Colonic mucosa (tissue), 4 donors: ENCODE measurements around the gene TSPAN31. TPM values are rescaled to one million over a fixed set of nuclear protein-coding genes. Genes with fewer than 3 reads are reported as not detected.
A peak's percentile ranks its signal among the peaks of the same experiment; 100 is the strongest.

Source experiments
- DNase-seq: peaks from one replicate; pipeline ENCODE4 v3.0.0-alpha.2; 2020
- H3K27ac ChIP-seq: fragments of 200-600 bp; one replicate; pipeline ENCODE4 v1.8.0; 2021
- H3K27me3 ChIP-seq: fragments of 200-600 bp; one replicate; pipeline ENCODE4 v1.8.0; 2021
- H3K36me3 ChIP-seq: fragments of 200-600 bp; one replicate; pipeline ENCODE4 v1.8.0; 2021
- H3K4me1 ChIP-seq: fragments of 200-600 bp; one replicate; pipeline ENCODE4 v1.8.0; 2021; ENCODE audit warnings: mild to moderate bottlenecking
- H3K4me3 ChIP-seq: fragments of 200-600 bp; one replicate; pipeline ENCODE4 v1.8.0; 2021
- H3K9ac ChIP-seq, 2 donors: one replicate each; pipeline ENCODE4 v1.7.0; 2013; ENCODE audit warnings: control low read depth in 2 of 2, low read depth in 2 of 2, low read length in 2 of 2
- H3K9me3 ChIP-seq: fragments of 200-600 bp; one replicate; pipeline ENCODE4 v1.8.0; 2021
- intact Hi-C: fragments of 100-400 bp; cut with DNase I; formaldehyde crosslinking; loops from one replicate; pipeline ENCODE4 v1.14.1; 2022
- total RNA-seq, 2 donors: library from RNA; stranded (reverse); fragmentation: NEBNext Ultra II Directional in 1 of 2; extraction: Animal tissue kit (Norgen Biotek cat#: 25700) in 1 of 2; gene quantifications; one replicate each; pipeline ENCODE4 v1.2.1, GENCODE V29; 2021
- TF ChIP-seq, protein P1 (sequence below): fragments of 200-600 bp; IDR thresholded peaks from one replicate; pipeline ENCODE4 v1.8.0; 2022; ENCODE audit warnings: antibody characterized with exemption, mild to moderate bottlenecking
- donor health status: healthy.
- donor health status: DM: no; HTN: no; CAD: no.
- donor health status: DM: no; HTN: no; CAD: no.

The TSPAN31 gene
- total RNA-seq, 2 donors from 2014 or later = 19.3 to 32.3 TPM

DNA sequence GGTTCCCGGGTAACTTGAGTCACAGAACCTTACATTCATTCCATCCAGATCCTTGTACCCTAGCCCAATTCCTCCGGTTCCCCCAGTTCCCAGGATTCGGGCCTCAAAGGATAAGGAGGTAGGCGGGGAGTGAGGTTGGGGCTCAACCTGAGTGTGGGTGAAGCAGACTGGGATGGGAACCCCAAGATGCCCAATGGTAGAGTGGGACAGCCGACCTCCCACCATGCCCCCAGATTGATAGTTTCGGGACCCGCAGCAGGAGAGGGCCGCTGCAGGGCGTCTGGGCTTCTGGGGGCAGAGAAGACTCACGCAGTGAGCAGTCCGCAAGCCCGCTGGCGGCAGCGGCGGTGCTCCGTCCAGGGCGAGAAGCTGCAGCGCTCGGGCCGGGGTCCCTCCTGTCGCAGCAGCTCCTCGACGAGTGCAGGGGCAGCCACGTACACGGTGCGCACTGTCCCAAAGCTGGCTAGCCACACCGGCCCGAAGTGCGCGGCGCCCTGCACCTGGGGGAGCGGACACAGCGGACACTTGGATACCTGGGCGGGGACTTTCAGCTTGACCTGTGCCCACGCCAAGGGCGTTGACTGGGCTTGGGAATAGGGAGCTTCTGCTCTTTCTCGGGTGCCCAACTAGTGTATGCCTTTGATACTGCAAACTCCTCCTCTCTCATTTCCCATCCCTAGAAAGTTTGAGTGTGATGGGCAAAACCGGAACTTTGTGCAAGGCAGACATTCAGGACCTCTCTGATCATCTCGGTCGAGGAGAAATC is 21.0 kb downstream of the TSPAN31 start:
- Histone ChIP-seq H3K27ac (no peak overlapping the region), H3K9me3 (no peaks in the 10 kb centered on the region), H3K27me3 (peaks cover 25% of the 10 kb centered on the region), H3K4me3 (peak overlapping the region; percentile 47), H3K36me3 (no peaks in the 10 kb centered on the region), H3K9ac (peak overlapping the region in 1 of 2 donors; percentile 57), H3K4me1 (peaks cover 8% of the 10 kb centered on the region)
- TF ChIP-seq, protein P1, sequence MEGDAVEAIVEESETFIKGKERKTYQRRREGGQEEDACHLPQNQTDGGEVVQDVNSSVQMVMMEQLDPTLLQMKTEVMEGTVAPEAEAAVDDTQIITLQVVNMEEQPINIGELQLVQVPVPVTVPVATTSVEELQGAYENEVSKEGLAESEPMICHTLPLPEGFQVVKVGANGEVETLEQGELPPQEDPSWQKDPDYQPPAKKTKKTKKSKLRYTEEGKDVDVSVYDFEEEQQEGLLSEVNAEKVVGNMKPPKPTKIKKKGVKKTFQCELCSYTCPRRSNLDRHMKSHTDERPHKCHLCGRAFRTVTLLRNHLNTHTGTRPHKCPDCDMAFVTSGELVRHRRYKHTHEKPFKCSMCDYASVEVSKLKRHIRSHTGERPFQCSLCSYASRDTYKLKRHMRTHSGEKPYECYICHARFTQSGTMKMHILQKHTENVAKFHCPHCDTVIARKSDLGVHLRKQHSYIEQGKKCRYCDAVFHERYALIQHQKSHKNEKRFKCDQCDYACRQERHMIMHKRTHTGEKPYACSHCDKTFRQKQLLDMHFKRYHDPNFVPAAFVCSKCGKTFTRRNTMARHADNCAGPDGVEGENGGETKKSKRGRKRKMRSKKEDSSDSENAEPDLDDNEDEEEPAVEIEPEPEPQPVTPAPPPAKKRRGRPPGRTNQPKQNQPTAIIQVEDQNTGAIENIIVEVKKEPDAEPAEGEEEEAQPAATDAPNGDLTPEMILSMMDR = no peak
- DNase-seq = no peak
- intact Hi-C loops = no loop called here

DNA sequence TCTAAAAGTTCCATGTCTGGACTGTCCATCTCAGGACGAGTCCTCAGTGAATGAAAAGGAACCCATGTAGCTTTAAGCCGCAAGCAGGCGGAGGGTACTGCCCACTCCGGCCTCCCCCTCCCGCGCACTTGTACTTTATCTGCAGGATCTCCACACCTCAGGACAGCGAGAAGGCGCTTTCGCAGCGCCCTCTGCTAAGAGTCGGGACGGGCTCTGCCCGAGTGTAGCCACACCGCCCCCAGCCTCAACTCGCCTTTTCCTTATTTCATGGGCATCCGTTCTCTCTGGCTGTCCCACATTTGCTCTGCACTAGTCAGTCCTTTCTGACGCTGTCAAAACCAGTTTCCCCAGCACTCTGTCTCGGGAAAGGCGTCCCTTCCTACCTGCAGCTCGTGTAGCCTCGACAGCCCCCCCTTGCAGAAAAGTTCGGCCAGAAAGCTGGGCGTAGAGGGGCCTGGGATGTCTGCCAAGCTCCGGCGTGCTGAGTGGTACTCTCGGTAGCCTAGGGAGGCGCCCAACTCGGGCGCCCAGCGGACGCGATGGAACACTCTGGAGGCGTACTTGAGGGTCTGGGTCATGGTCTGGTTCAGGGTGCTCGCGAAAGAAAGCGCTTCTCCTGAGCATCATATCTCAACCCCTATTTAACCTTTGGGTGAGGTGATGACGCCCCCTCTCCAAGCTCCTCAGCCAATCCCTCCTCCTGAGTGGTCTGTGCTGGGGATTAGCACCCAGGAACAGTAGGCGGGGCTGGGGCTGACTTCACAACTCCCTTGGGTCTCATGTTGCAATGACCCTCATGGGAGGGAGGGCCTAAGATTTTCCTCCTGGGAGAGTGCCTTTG is 21.8 kb downstream of the TSPAN31 start, which contains the start of gene CYP27B1:
Gene CYP27B1 (minus strand): TSS at position 615 of the 841 bp plus-strand sequence. CDS start 37 bp downstream, at position 578.
- peaks cover 12% of the 10 kb centered on the region for H3K4me1 ChIP-seq
- TF ChIP-seq, protein P1 = no peak
- no peaks in the 10 kb centered on the region for H3K36me3 ChIP-seq
- H3K4me3 ChIP-seq = peak within 1 kb of the TSS; percentile 47
- no peaks in the 10 kb centered on the region for H3K9me3 ChIP-seq
- peaks cover 25% of the 10 kb centered on the region for H3K27me3 ChIP-seq
- intact Hi-C loops = no loop called here
- DNase-seq = no peak
- H3K27ac ChIP-seq = no peak within 1 kb of the TSS
- H3K9ac ChIP-seq = peak within 1 kb of the TSS; percentile 8 to 47

DNA sequence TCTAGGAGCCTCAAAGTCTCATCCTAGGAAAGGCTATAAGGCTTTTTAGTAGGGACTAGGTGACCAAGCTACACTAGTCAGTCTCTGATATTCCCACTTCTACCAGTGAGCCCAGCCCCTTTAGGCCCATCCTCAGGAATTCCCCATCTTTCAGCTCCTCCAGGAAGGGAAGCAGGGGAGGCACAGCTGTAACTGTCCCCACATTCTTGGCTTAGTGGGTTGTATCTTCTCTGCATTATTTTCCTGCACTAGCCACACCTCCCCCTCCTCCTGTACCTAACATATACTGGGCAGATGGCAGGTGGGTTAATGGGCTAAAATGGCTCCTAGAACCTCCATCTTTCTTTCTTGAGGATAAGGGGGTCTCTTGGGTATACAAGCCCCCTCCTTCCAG is 22.5 kb downstream of the TSPAN31 start:
- Histone ChIP-seq H3K9me3 (no peaks in the 10 kb centered on the region), H3K36me3 (no peaks in the 10 kb centered on the region), H3K27ac (no peak overlapping the region), H3K4me3 (no peak overlapping the region), H3K4me1 (peaks cover 12% of the 10 kb centered on the region), H3K27me3 (peaks cover 25% of the 10 kb centered on the region), H3K9ac (peak overlapping the region in 1 of 2 donors; percentile 8)
- DNase-seq = no peak
- intact Hi-C loops = no loop called here
- TF ChIP-seq, protein P1 = no peak

DNA sequence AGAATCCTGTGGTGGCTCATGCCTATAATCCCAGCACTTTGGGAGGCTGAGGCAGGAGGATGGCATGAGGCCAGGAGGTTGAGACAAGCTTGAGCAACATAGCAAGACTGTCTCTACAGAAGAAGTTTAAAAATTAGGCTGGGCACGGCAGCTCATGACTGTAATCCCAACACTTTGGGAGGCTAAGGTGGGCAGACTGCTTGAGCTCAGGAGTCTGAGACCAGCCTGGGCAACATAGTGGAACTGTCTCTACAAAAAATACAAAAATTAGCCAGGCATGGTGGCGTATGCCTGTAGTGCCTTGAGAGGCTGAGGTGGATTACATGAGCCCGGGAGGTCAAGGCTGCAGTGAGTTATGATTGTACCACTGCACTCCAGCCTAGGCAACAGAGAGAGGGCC is 23.0 kb downstream of the TSPAN31 start:
- Histone ChIP-seq H3K4me3 (no peak overlapping the region), H3K27me3 (peaks cover 25% of the 10 kb centered on the region), H3K4me1 (peaks cover 12% of the 10 kb centered on the region), H3K27ac (no peak overlapping the region), H3K9me3 (no peaks in the 10 kb centered on the region), H3K36me3 (no peaks in the 10 kb centered on the region), H3K9ac (no peak overlapping the region)
- TF ChIP-seq, protein P1 = no peak
- no peak for DNase-seq
- intact Hi-C loops = no loop called here

DNA sequence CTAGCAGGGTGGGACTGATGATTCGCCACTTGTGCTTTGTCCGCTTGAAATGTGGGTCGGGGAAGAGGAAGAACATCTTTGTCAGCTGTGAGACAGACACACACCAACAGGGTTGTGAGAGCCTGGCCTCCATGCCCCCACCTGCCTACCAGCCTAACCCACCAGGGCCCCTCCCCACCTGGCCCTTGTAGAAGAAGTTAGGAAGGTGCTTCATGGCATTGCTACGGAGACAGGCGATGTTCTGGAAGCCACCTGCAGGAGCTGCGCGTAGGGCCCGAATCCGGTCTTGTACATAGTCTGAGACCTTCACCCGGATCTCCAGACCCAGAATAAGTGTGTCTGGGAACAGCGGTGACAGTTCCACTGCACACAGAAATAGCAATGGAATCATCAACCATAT is 24.8 kb downstream of the TSPAN31 start:
- no peak for DNase-seq
- peaks cover 25% of the 10 kb centered on the region for H3K27me3 ChIP-seq
- H3K9me3 ChIP-seq = no peaks in the 10 kb centered on the region
- intact Hi-C loops = no loop called here
- peaks cover 12% of the 10 kb centered on the region for H3K4me1 ChIP-seq
- H3K9ac ChIP-seq = no peak overlapping the region
- TF ChIP-seq, protein P1 = no peak
- H3K27ac ChIP-seq = no peak overlapping the region
- H3K4me3 ChIP-seq = no peak overlapping the region
- H3K36me3 ChIP-seq = no peaks in the 10 kb centered on the region
